Inflammatory macrophage (primary cell): ENCODE results near the gene IP6K2.

ENCODE experiments used
- DNase-seq, 2 donors: peaks; one replicate each; pipeline ENCODE4 v3.0.0-alpha.2; 2020 to 2022

The IP6K2 gene

DNA sequence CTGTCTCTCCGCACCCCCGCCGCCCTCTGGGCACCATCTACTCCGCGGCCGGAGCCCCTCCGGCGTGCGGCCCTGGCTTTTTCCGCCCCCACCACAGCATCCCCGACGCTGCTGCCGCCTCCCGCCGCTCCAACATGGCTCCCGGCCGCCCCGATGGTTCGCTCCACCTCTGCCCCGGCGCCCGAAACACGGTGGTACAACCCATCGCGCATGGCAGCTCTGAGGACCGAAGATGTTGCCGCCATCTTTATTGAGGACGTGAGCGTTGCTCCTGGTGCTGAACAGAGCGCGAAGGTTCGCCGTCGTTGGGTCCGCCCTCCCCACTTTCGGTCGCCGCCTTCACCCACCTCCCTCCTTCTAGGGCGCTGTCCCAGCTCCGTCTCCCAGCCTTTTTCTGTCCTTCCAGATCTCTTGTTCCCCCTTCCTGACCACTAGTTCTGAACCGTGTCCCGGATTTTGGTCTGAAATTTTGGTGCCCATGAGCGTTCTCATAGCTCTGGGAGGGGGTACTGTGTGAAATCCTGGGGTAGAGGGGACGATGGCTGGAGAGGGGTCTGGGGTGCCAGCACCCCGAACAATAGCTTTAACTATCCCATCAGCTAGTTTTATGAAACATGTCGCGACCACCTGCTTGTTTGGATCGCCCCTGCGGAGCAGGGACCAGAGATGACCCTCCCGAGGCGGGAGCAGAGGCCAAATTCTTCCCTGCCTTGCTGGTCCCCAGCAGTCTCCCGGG is 54.1 kb downstream of the IP6K2 start, which contains the start of gene CELSR3:
CELSR3 (minus strand) TSS at position 134 of the 736 bp plus-strand sequence. CDS start 252 bp downstream, outside the sequence.
- DNase-seq = peak; percentile 73 to 75

DNA sequence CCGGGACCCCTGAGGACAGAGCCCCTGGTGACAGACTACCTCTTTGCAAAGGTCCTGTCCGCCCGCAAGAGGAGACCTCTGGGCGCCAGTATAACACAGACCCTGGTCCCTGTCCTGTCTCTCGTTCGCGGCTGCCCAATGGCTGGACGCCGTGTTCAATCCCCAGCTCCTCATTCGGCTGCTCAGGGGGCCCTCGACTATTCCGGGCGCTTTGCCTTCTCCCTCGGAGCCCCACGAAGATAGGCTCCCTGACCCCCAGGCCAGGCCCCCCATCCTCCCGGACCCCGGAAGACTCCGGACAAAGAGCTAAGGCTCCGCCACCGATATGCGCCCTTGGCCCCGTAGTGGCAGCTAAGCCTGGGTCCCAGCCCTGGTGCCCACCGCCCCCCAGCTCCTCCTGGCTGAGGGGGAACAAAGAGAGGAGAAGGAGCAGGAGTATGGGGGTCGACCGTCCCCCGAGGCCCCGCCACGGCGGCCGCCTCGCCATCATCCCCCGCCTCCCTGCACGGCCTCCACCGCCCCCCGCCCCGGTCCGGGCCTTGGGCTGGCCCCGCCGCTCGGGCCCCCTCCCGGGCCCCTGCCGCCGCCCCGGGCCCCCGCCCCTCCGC is 54.8 kb downstream of the IP6K2 start:
- no peak for DNase-seq

DNA sequence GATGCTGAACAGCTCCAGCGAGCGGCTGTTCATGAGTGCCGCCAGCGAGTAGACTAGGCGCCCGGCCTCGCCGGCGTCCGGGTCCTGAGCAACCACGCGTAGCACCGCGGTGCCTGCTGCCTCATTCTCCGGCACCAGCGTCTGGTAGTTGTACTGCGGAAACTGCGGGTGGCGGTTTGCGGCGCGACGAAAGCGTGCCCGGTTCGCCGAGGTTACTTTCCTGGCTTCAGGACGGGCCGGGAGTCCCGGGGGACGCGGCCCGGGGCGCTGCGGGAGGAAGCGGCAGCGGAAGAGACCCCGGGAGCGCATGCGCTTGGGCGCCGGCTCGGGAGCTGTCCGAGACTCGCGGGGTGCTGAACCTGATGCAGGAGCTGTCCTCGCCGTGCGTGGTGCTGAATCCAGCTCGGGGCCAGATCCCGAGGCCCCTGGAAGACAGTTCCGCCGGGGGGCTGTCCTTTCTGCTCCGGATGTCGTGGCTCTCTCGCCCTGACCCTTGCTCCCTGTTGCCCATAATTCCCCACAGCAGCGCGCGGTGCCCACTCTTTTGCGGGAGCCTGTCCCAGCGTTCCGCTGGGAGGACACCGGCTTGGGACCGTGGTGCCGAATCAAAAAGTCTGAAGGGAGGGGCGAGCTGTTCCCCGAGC is 55.4 kb downstream of the IP6K2 start:
- peak; percentile 37 to 57 for DNase-seq

DNA sequence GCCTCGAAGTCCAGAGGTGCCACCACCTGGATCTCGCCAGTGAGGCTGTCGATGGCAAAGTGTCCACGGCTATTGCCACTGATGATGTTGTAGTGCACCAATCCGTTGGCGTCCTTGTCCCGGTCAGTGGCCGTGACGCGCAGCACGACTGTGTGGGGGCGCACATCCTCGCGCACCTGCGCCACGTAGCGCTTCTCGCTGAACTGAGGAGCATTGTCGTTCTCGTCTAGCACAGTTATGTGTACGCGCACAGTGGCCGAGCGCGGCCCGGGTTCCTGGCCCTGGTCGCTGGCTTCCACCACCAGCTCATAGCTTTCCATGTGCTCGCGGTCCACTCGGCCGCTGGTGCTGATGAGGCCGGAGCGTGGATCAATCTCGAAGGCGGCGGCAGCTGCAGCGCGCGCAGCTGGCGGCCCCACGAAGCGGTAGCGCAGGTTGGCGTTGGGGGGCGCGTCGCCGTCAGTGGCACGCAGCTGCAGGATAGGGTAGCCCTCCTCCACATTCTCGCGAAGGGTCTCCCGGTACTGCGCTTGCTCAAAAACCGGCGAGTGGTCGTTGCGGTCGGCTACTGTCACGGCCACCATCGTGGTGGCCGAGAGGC is 56.1 kb downstream of the IP6K2 start:
- DNase-seq = no peak

DNA sequence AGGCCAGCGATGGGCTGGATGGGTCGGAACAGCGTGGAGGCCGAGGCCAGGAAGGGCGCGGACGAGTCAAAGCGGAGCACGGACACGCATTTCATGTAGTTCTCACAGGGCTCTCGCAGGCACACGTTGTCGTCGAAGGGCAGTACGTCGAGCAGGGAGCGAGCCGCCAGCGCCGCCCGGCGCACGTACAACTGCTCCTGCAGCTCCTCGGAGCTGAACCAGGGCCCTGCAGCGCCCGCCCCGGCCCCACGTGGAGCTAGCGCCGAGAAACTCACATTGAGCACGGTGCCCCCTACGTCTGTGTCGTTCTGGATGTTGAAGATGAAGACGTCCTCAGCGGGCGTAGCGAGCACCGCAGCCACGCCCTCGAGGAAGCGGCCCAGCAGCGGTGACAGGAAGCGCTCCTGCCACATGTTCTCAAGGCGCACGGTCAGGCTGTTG is 60.2 kb downstream of the IP6K2 start:
- DNase-seq = peak in 1 of 2 donors; percentile 19

DNA sequence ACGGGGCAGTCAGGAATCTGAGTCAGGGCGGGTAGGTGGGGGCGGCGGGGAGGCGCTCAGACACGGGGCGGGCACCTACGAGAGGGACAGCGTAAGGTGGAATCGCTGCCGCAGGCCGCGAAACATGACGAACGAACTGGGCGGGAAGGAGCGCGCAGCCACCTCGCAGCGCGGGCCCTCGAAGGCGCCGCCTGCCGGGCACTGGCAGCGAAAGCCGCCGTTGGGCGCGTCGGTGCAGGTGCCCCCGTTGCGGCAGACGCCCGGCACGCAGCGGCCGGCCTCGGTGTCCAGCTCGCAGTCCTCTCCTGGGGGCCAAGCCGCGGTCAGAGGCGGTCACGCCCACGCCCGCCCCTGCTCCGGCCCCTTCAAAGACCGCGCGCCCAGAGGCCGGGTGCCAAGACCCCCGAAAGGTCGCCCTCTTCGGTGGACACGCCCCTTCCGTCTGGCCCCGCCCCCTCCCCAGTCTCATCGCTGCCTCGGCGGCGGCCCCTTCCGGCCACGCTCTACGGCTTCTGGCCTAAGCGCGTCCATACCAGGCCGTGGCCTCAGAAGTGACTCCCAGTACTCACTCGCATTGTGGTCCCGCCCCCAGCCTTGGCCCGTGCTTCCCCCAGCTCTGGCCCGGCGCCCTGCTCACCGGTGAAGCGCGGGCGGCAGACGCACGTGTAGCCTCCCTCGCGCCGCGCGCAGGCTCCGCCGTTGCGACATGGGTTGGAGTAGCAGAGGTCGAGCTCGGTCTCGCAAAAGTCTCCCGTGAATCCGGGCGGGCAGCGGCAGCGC is 60.8 kb downstream of the IP6K2 start:
- DNase-seq = peak; percentile 75 to 83

DNA sequence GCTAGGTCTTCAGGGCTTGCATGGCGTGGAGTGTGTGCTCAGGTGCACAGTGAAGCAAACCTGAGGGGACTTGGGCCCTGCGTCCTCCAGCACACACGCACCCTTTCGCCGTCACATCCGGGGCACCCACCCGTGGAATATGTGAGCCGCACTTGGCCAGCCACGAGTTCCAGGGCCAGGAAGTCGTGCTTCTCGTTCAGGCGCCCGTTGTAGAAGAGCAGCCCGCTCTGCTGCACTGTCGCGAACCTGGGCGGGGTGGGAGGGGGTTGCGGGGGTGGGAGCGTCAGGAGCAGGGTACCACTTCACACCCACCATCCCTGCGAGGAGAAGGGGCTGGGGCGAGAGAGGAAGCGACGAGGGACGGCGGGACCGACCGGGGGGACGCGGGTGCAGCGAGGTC is 61.4 kb downstream of the IP6K2 start:
- DNase-seq = peak in 1 of 2 donors; percentile 18

DNA sequence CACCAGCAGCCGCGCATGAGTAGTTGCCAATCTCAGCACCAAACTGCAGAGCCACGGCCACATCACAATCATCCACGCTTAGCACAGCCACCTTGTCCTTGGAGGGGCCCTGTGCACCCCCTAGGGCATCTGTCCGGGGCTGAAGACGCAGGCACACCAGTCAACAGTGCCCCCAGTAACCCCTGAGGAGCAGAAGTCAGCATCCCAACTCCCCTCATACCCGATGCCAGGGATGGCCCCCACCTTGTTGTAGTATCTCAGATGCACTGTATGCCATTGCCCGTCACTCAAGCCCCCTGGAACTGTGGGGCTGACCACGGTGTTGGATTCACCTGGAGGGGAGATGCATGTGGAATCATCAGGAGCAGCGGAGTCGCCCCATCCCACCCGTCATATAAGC is 62.0 kb downstream of the IP6K2 start:
- DNase-seq = no peak

DNA sequence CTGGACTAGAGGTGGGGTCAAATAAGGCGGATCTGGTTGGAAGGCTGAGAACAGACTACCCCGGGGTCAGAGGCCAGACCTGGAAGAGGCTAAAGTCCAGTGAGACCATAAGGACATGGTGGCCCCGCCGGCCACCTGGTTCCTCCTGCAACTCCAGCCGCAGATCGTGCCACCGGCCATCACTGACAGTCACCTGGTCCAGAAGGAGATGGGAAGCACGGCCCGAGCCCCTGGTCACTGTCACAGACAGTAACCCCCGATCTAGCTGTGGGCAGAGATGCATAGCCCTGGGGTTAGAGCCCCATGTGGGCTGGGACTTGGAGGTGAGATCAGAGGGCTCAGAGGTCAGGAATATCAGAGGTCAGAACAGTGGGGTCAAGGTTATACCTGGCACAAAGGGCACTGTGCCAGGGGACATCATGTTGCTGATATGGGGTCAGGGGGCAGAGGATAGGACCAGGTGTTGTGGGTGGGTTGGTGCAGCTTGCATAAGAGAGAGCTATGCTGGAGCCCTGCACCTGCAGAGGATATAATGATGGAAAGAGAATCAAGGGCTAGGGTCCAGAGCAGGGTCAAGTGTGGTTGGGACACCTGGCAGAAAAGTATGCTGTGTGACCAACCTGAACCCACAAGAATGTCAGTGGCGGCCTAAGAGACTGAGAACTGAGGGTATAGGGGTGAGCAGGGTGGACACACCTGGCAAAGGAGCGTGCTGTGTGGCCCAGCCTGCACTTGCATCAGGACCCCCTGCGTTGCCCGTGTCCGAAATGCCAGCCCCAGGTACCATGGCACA is 63.9 kb downstream of the IP6K2 start:
- DNase-seq = no peak

DNA sequence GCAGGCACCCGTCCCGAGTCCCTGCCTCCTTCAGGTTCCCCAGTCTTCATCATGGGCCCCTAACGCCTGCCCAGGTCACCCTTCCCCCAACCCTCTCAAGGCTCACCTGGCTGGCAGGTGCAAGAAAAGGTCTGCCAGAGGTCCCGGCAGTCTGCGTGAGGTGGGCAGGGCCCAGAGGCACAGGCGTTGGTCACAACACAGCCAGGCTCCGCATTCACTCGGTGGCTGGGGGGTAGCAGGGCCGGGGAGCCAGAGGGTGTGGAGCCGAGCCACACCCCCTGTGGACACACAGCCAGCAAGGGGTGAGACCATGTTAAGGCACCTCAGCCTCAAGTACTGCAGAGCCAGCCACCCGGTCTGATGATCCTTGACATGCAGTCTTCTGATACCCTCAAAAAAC is 65.2 kb downstream of the IP6K2 start:
- no peak for DNase-seq

DNA sequence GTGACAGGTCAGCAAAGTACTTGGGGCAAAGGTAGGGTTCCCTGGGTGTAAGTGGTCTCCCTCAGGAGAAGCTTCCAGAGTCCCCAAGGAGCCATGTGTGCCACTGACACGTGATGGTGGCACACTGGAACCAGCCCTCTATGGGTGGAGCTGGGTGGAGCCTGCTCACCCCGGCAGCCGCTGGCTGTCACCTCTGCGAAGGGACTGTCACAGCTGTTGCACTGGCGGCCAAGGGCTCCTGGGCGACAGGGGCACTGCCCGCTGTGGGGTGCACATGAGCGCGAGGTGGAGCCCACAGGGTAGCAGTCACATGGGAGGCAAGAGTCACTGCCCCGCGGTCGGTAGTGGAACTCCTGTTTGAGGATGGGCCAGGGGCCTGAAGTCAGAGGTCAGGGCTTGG is 66.3 kb downstream of the IP6K2 start:
- no peak for DNase-seq

DNA sequence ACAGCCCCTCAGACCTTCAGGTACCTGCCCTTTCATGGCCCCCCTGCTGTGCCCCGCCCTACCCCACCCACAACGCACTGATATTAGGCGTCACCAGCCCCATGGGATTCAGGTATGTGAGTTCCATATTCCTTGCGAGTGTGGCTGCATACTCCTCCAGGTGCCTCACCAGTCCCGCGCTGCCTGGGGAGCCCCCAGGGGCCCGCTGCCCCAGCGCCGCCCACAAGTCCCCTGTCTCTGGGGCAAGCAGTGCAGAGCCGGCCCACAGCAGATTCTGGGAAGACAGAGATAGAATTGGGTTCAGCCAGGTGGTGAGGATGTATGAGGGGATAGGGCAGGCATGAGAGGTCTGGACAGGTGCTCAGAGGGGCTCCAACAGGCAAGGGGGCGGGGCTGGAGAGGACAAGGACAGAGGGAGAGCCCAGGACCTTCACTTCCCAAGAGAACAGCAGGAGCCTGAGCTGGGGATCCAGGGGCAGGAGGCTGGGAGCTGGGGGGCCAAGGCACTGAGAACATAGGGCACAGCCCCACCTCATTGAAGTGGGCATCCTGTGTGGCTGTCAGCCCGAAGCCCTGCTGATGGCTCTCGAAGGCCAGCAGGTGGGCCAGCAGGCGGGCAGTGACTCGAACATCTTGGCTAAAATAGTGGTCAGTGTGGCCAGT is 68.7 kb downstream of the IP6K2 start:
- DNase-seq = no peak

DNA sequence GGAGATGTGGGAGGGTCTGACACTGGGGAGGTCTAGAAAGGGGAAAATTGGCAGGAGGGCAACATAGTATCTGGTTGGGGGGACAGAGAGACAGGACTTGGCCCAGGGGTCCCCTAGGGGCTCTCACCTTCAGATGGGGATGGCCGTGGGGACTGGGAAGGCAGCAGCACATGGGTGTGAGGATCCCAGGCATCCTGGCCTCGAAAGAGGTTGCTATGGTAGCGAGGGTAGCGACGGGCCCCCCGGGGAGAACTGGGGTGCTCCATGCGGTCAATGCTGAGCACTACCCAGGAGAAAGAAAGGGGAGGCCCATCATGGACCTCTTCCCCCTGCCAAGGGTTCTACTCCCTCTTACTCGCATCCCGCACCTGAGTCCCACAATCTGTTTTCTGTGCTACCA is 69.3 kb downstream of the IP6K2 start:
- no peak for DNase-seq

DNA sequence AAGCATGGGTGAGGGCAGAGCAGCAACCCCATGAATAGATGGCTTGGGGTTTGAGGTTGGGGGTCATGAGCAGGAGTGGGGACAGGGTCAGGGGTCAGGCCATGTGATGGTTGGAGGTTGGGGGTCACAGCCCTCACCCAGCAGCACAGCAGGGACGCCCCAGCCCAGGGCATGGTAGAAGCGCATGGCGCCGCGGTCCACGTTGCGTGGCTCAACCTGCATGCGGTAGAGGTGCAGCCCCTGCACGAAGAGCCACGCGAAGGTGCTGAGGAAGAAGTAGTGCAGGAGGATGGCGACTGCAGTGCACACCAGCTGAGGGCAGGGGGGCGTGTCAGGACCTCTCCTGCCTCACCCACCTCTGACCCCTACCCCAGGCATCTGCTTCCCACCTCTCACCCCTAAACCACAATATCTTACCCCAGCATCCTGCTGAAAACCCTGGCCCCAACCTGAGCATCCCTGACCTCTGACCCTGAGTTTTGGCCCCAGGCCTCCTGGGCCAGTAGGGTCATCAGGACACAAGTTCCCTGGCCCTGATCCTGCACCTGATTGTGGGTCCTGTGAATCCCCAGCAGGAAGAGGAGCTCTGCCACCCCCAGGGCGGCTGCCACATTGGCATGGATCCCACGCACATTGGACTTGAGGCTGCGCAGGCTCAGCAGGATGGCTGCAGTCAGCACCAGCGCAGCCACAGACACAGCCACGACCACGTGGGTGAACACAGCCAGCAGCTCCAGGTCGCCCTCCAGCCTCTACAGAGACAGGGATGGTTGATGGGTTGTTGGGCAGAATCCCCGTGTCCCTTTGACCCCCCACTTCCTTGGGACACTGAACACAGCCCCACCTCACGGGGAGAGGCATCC is 71.9 kb downstream of the IP6K2 start:
- no peak for DNase-seq

DNA sequence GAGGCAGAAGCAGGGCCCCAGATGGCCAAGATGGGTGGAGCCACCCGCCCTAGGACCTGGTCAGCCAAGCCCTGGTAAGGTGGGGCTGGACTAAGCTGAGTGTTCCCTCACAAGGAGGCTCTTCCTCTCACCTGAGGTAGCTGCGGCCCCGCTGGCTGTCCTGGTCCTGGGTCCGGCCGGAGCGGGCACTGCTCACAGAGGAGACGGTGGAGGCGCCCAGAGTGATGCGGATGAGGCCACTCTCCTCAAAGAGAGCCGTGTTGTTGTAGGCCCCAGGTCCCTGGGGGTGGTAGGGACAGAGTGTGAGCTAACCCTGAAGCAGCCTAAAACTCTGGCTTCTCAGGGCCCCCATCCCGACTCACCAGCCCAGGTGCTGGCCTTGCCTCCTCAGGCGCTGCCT is 74.4 kb downstream of the IP6K2 start:
- DNase-seq = no peak

DNA sequence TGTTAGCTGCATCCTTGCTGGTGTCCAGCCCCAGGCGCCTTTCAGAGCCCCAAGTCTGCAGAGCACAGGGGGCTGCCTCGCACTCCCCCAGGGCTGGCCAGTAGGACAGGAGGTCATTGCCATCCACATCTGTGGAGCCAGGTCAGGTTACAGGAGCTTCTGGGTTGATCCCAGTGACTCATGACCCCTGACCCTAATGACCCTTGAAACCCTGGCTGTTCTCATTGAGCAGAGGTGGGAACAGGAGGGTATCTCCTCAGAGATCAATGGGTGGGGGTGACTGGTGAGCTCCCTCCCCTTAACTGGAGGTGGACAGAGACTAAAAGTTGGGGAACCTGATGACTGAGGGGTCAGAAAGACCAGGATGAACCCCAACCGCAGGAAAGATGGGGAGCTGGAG is 75.6 kb downstream of the IP6K2 start:
- no peak for DNase-seq

DNA sequence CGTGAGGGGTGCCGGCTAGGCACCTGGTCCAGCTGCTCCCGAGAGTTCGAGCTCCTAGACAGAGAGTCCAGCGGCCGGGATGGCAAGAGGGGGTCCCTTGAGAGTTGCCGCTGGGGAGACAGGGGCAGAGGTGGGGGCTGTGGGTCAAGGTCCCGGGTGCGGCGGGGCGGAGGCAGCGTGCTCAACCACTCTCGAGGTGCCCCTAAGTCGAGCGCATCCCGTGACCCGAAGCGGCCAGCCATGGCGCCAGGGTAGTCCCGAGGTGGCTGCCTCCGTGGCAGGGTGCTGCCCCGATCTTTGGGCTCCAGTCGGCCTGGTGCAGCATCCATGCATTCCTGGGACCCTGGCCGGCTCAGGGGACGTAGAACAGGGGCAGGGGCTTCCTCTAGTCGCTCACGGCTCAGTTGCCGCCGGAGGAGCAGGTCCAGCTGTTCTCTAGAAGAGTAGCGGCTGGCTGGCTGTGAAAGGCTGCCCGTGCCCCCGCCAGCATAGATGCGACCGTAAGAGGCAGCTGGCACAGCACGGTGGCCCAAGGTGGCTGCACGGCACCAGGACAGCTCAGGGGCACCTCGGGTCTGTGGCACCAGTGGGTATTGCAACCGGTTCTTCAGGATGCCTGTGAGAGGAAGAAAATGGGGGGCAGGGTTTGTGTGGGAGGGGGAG is 76.9 kb downstream of the IP6K2 start:
- no peak for DNase-seq
